ENCODE results near the gene ADARB1.

- TF ChIP-seq ZNF585B (tag by site-specific recombination; IDR thresholded peaks at IDR 0.05) (no peak), GFI1B (tag by site-specific recombination; IDR thresholded peaks at IDR 0.05) (no peak), CTCF (tag by site-specific recombination; IDR thresholded peaks at IDR 0.05) (no peak), ZNF654 (tag by site-specific recombination; IDR thresholded peaks at IDR 0.05; ENCODE audit: low read depth) (no peak), SCRT1 (tag by site-specific recombination; IDR thresholded peaks at IDR 0.05; ENCODE audit: borderline replicate concordance) (no peak), SETDB1 (IDR thresholded peaks at IDR 0.05; ENCODE audit: insufficient read length, low read length) (no peak), ZNF23 (tag by site-specific recombination; IDR thresholded peaks at IDR 0.05; ENCODE audit: borderline replicate concordance) (no peak), YY1 (tag by site-specific recombination; IDR thresholded peaks at IDR 0.05) (no peak)
Observed at GRCh38 chr21:45110873-45111624, 36.7 kb downstream of the ADARB1 start.
